ENCODE results near the gene GDAP1L1.

GRCh38 chr20:44253528-44253927 lies 6.4 kb downstream of the GDAP1L1 start:
- TF ChIP-seq CTCF (conservative IDR thresholded peaks at IDR 0.05 in 1 of 2, IDR thresholded peaks at IDR 0.05 in 1 of 2; ENCODE audit: low read depth in 1 of 2, low read length in 2 of 2) (no peak), EZH2 (IDR thresholded peaks at IDR 0.05; ENCODE audit: low read length, missing control alignments) (no peak)
